ENCODE data around the gene MASP1. TPM values are rescaled to one million over a fixed set of nuclear protein-coding genes. Genes with fewer than 3 reads are reported as not detected.

The MASP1 gene, protein sequence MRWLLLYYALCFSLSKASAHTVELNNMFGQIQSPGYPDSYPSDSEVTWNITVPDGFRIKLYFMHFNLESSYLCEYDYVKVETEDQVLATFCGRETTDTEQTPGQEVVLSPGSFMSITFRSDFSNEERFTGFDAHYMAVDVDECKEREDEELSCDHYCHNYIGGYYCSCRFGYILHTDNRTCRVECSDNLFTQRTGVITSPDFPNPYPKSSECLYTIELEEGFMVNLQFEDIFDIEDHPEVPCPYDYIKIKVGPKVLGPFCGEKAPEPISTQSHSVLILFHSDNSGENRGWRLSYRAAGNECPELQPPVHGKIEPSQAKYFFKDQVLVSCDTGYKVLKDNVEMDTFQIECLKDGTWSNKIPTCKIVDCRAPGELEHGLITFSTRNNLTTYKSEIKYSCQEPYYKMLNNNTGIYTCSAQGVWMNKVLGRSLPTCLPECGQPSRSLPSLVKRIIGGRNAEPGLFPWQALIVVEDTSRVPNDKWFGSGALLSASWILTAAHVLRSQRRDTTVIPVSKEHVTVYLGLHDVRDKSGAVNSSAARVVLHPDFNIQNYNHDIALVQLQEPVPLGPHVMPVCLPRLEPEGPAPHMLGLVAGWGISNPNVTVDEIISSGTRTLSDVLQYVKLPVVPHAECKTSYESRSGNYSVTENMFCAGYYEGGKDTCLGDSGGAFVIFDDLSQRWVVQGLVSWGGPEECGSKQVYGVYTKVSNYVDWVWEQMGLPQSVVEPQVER
- total RNA-seq (2014; rRNA removed; shearing (Covaris generic)) (not detected in 2 replicates), total RNA-seq (2022) (not detected in 2 replicates), Bru-seq, nascent RNA (not detected), BruChase-seq, experiment 1, labeled RNA remaining after a 6-hour chase (not detected), BruChase-seq, experiment 2, labeled RNA remaining after a 2-hour chase (not detected)
- long read RNA-seq: 0 reads

DNA sequence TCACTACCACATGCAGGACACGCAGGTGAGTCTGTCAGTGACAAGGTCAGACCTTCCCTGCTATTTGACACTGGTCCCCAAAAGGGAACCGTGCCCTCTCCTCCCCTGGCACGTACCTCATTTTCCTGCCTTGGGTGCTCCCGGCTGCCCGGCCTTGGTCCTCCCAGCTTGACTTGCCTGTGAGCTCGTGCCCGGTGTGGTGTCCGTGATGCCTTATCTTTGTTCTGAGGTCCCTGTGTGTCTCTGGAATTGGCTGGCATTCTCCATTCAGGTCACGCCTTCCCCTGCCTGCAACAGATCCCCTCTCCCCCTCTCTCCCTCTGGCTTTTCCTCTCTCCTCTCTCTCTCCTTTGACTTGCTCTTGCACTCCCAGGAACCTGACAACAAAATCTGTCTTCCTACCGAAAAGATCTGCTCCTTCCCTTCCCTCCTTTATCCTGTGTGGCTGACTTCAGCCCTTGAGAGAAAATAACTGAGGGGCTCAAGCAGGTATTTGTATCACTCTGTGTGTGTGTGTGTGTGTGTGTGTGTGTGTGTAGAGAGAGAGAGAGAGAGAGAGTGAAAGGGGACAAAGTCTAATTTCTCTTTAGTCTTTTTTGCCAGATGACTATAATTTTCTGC, at the start of gene MASP1:
MASP1 (minus strand) TSS at position 226 of the 621 bp plus-strand sequence; CDS start at position 121, 105 bp downstream.
- no peak within 1 kb of the TSS for H2AFZ ChIP-seq (ENCODE audit: low read length)
- H4K20me1 ChIP-seq (ENCODE audit: insufficient read depth, low read length): no peaks in the 10 kb centered on the region
- H3K4me2 ChIP-seq (ENCODE audit: low read length): no peak within 1 kb of the TSS
- H3K36me3 ChIP-seq (ENCODE audit: insufficient read depth, low read length): no peaks in the 10 kb centered on the region
- ChIA-PET CTCF (ENCODE audit: unreplicated experiment) (no interaction called here), POLR2A (no interaction called here)
- H3K27ac ChIP-seq (ENCODE audit: low read depth, low read length, poor library complexity, severe bottlenecking): no peak within 1 kb of the TSS
- H3K4me3 ChIP-seq (ENCODE audit: low read depth, low read length, poor library complexity, severe bottlenecking): no peak within 1 kb of the TSS
- H3K4me1 ChIP-seq (ENCODE audit: insufficient read depth, low read length, poor library complexity, severe bottlenecking): no peaks in the 10 kb centered on the region
- no TSS peak for BruUV-seq (replicated peaks)
- no peaks in the 10 kb centered on the region for H3K79me2 ChIP-seq (ENCODE audit: insufficient read depth, low read depth, low read length)
- H3K9me3 ChIP-seq (ENCODE audit: low read length): no peaks in the 10 kb centered on the region
- intact Hi-C loops (cut with micrococcal nuclease; ENCODE audit: unreplicated experiment): no loop called here
- H3K9me2 ChIP-seq (ENCODE audit: insufficient read depth, low read length): no peaks in the 10 kb centered on the region
- DNase-seq (ENCODE audit: low spot score): no peak
- TF ChIP-seq, protein P1, sequence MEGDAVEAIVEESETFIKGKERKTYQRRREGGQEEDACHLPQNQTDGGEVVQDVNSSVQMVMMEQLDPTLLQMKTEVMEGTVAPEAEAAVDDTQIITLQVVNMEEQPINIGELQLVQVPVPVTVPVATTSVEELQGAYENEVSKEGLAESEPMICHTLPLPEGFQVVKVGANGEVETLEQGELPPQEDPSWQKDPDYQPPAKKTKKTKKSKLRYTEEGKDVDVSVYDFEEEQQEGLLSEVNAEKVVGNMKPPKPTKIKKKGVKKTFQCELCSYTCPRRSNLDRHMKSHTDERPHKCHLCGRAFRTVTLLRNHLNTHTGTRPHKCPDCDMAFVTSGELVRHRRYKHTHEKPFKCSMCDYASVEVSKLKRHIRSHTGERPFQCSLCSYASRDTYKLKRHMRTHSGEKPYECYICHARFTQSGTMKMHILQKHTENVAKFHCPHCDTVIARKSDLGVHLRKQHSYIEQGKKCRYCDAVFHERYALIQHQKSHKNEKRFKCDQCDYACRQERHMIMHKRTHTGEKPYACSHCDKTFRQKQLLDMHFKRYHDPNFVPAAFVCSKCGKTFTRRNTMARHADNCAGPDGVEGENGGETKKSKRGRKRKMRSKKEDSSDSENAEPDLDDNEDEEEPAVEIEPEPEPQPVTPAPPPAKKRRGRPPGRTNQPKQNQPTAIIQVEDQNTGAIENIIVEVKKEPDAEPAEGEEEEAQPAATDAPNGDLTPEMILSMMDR (conservative IDR thresholded peaks at IDR 0.05; ENCODE audit: low read length): no peak
- TF ChIP-seq EZH2phosphoT487 (IDR thresholded peaks at IDR 0.05; ENCODE audit: borderline replicate concordance, low read depth, low read length): no peak

DNA sequence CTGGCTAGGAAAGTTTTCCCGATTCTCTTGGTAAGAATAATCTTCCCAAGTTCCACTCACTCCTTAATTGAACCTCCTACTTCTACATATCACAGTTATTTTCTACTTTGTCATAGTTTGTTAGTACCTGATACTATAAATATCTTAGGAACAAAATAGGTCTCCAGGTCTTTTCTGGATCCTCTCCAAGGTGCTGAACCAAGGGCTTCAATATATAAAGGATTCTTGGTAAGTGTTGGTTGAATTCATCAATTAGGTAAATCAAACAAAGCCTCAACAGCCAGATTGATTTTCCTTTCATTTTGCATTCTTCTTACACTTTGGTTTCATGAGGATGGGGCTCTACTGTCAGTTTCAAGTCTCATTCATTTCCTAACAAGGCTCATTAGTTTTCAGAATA, 49.0 kb upstream of the MASP1 start:
- CTCF ChIA-PET (ENCODE audit: unreplicated experiment): no interaction called here
- H3K9me3 ChIP-seq (ENCODE audit: low read length): no peaks in the 10 kb centered on the region
- no peak overlapping the region for H3K4me2 ChIP-seq (ENCODE audit: low read length)
- TF ChIP-seq EZH2phosphoT487 (IDR thresholded peaks at IDR 0.05; ENCODE audit: borderline replicate concordance, low read depth, low read length): no peak
- no peaks in the 10 kb centered on the region for H3K9me2 ChIP-seq (ENCODE audit: insufficient read depth, low read length)
- H3K27ac ChIP-seq (ENCODE audit: low read depth, low read length, poor library complexity, severe bottlenecking): no peak overlapping the region
- no TSS peak for BruUV-seq (replicated peaks)
- no peak overlapping the region for H2AFZ ChIP-seq (ENCODE audit: low read length)
- intact Hi-C loops (cut with micrococcal nuclease; ENCODE audit: unreplicated experiment): no loop called here
- no peaks in the 10 kb centered on the region for H4K20me1 ChIP-seq (ENCODE audit: insufficient read depth, low read length)
- no peak for DNase-seq (ENCODE audit: low spot score)
- POLR2A ChIA-PET: interaction anchor here (0.9 kb wide), 1 partner anchor 18 kb away, joined by 3 read pairs; no protein-coding TSS in a partner anchor
- no peaks in the 10 kb centered on the region for H3K36me3 ChIP-seq (ENCODE audit: insufficient read depth, low read length)
- no peaks in the 10 kb centered on the region for H3K4me1 ChIP-seq (ENCODE audit: insufficient read depth, low read length, poor library complexity, severe bottlenecking)
- H3K79me2 ChIP-seq (ENCODE audit: insufficient read depth, low read depth, low read length): no peaks in the 10 kb centered on the region
- no peak overlapping the region for H3K4me3 ChIP-seq (ENCODE audit: low read depth, low read length, poor library complexity, severe bottlenecking)

DNA sequence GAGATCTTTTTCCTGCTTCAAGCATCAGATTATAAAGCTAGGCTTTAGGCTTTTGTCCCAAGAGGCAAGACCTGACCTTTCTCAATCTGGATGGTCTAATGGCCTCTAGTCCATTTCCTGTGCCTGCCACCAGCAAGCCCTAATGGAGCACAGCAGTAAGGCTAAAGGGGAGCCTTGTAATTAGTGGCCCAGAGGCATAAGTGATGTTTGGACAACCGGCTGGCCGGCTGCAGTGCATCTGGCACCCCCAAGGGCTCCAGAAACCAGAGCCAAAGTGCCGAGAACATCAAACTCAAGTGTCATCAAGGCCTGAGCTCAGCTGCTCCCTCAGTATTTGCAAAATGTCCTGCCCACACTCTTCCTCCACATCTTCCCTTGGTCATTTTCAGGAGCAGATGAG, 44.8 kb upstream of the MASP1 start:
- Histone ChIP-seq H4K20me1 (ENCODE audit: insufficient read depth, low read length) (no peaks in the 10 kb centered on the region), H3K79me2 (ENCODE audit: insufficient read depth, low read depth, low read length) (no peaks in the 10 kb centered on the region), H3K9me3 (ENCODE audit: low read length) (no peaks in the 10 kb centered on the region), H3K4me2 (ENCODE audit: low read length) (no peak overlapping the region), H3K36me3 (ENCODE audit: insufficient read depth, low read length) (no peaks in the 10 kb centered on the region), H3K4me3 (ENCODE audit: low read depth, low read length, poor library complexity, severe bottlenecking) (no peak overlapping the region), H3K27ac (ENCODE audit: low read depth, low read length, poor library complexity, severe bottlenecking) (no peak overlapping the region), H3K9me2 (ENCODE audit: insufficient read depth, low read length) (no peaks in the 10 kb centered on the region), H2AFZ (ENCODE audit: low read length) (no peak overlapping the region), H3K4me1 (ENCODE audit: insufficient read depth, low read length, poor library complexity, severe bottlenecking) (no peaks in the 10 kb centered on the region)
- no TSS peak for BruUV-seq (replicated peaks)
- intact Hi-C loops (cut with micrococcal nuclease; ENCODE audit: unreplicated experiment): no loop called here
- no peak for DNase-seq (ENCODE audit: low spot score)
- POLR2A ChIA-PET: interaction anchor here (0.6 kb wide), 1 partner anchor 117 kb away, joined by 3 read pairs; no protein-coding TSS in a partner anchor
- no peak for TF ChIP-seq EZH2phosphoT487 (IDR thresholded peaks at IDR 0.05; ENCODE audit: borderline replicate concordance, low read depth, low read length)
- TF ChIP-seq, protein P1 (conservative IDR thresholded peaks at IDR 0.05; ENCODE audit: low read length): no peak
- CTCF ChIA-PET (ENCODE audit: unreplicated experiment): no interaction called here

Measured in OCI-LY7 (cell line).